ENCODE results near the gene NPFFR1.

- TF ChIP-seq POLR2A (IDR thresholded peaks at IDR 0.05) (no peak), CTCF (IDR thresholded peaks at IDR 0.05) (no peak)
Observed at GRCh38 chr10:70328018-70328417, 44.2 kb upstream of the NPFFR1 start.
